Activated B cell treated with CpG ODN at 0.5 μM for 24 hours (primary cell): Measurements from ENCODE around the gene APOL6. TPM values are rescaled to one million over a fixed set of nuclear protein-coding genes. Genes with fewer than 3 reads are reported as not detected.

Experiments used
- ATAC-seq: fragments of 200-7000 bp; cut with Tn5 transposase; one replicate; pipeline ENCODE4 v1.10.0; 2021; ENCODE audit warnings: low read depth, mild to moderate bottlenecking, moderate library complexity
- CTCF ChIA-PET: fragments of 350-600 bp; sonication (Branson Sonifier 250); formaldehyde crosslinking; loops from one replicate; lab custom pipeline; 2021; ENCODE audit warnings: antibody characterized with exemption; lab: Charles Lee
- POLR2A ChIA-PET: fragments of 350-600 bp; sonication (Branson Sonifier 250); formaldehyde crosslinking; loops from one replicate; lab custom pipeline; 2021; ENCODE audit warnings: antibody characterized with exemption; lab: Charles Lee
- DNase-seq: peaks from one replicate; pipeline ENCODE4 v3.0.0; 2022
- H3K27ac Mint-ChIP-seq: one replicate; pipeline ENCODE4 v1.8.0; 2020; ENCODE audit warnings: mixed read lengths
- H3K27me3 Mint-ChIP-seq: one replicate; pipeline ENCODE4 v1.8.0; 2021; ENCODE audit warnings: mixed read lengths
- H3K36me3 Mint-ChIP-seq: one replicate; pipeline ENCODE4 v1.8.0; 2021; ENCODE audit warnings: low read depth, mixed read lengths
- H3K4me1 Mint-ChIP-seq: one replicate; pipeline ENCODE4 v1.8.0; 2021; ENCODE audit warnings: mixed read lengths
- H3K4me3 Mint-ChIP-seq: one replicate; pipeline ENCODE4 v1.8.0; 2020; ENCODE audit warnings: mild to moderate bottlenecking, mixed read lengths
- H3K9me3 Mint-ChIP-seq: one replicate; pipeline ENCODE4 v1.8.0; 2020; ENCODE audit warnings: mixed read lengths
- CTCF ChIP-seq: fragments of 200-600 bp; IDR thresholded peaks from one replicate; pipeline ENCODE4 v1.8.0; 2022; ENCODE audit warnings: antibody characterized with exemption, mild to moderate bottlenecking
- intact Hi-C: fragments of 100-400 bp; cut with micrococcal nuclease; formaldehyde crosslinking; loops from one replicate; pipeline ENCODE4 v1.15.1; 2024
- total RNA-seq: library from RNA; stranded (reverse); gene quantifications from 2 replicates; pipeline ENCODE4 v1.2.3, GENCODE V29; 2022

APOL6 gene
- total RNA-seq, 1 donor from 2014 or later, result 7.7 TPM

DNA sequence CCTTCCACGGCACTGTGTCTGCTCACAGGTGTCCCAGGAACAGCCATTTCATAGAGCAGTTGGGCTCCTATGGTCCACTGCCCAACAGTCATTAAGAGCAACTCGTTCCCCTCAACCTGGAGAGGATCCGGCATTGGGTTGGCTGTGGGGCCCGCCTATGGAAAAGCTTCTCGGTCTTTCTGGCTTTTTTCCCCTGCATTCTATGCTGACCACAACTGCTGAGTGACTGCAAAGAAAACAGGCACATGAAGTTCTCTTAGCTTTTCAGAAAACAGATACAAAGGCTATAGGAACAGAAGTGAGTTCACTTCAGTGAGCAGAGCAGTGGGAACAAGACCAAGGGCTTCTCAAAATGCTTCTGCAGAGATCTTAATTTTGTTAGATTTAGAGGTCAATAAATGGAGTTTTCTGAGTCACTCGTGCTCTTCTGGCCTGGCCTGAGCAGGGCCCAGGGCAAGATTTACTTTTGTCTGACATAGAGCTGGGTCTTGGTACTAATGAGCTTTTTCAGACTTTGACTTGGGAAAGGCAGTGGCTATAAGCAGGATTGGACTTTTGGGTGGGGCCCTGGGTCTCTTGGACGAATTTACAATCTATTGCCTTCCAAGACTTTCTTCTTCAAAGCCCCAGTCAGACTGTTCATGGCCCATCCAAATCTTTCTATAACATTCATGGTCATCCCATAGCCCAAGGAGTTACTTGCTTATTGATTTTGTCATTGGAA lies 55.8 kb downstream of the APOL6 start:
- ATAC-seq (no peak), DNase-seq (no peak)
- CTCF ChIA-PET, result no interaction called here
- intact Hi-C loops, result no loop called here
- H3K36me3 Mint-ChIP-seq, result no peaks in the 10 kb centered on the region
- H3K4me1 Mint-ChIP-seq, result no peaks in the 10 kb centered on the region
- no peak overlapping the region for H3K27ac Mint-ChIP-seq
- H3K4me3 Mint-ChIP-seq, result no peak overlapping the region
- H3K9me3 Mint-ChIP-seq, result no peaks in the 10 kb centered on the region
- no peak for TF ChIP-seq CTCF
- POLR2A ChIA-PET, result interaction anchor here (0.7 kb wide), 1 partner anchor 223 kb away, joined by 5 read pairs; no protein-coding TSS in a partner anchor
- H3K27me3 Mint-ChIP-seq, result peaks cover 7% of the 10 kb centered on the region

DNA sequence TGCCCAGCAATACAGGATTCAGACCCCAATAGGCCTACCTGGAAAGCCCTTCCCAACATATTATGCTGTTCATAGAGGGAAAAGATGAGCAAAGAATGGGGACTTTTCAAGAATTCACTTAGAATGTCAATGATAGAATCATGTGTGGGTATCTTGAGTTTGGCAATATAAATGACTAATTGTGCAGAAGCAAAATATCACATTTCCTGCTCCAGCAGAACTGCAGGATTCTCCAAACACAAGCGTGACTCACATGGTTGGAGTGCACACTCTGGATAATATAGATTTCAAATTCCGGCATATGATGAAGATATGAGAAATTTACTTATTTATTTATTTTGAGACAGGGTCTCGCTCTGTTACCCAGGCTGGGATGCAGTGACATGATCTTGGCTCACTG lies 56.9 kb downstream of the APOL6 start:
- Mint-ChIP-seq H3K4me1 (no peaks in the 10 kb centered on the region), H3K27ac (no peak overlapping the region), H3K9me3 (no peaks in the 10 kb centered on the region), H3K36me3 (no peaks in the 10 kb centered on the region), H3K4me3 (no peak overlapping the region), H3K27me3 (peaks cover 3% of the 10 kb centered on the region)
- no peak for DNase-seq
- intact Hi-C loops, result no loop called here
- ChIA-PET POLR2A (no interaction called here), CTCF (no interaction called here)
- no peak for TF ChIP-seq CTCF
- ATAC-seq, result no peak

- Mint-ChIP-seq H3K9me3 (peaks cover 5% of the 10 kb centered on the region), H3K27ac (no peak overlapping the region), H3K27me3 (peaks cover 5% of the 10 kb centered on the region), H3K36me3 (no peaks in the 10 kb centered on the region), H3K4me3 (no peak overlapping the region), H3K4me1 (no peaks in the 10 kb centered on the region)
- CTCF ChIA-PET, result no interaction called here
- POLR2A ChIA-PET, result no interaction called here
- DNase-seq, result no peak
- ATAC-seq, result no peak
- intact Hi-C loops, result no loop called here
- no peak for TF ChIP-seq CTCF
Measured at GRCh38 chr22:35708453-35708852, 60.2 kb downstream of the APOL6 start.

DNA sequence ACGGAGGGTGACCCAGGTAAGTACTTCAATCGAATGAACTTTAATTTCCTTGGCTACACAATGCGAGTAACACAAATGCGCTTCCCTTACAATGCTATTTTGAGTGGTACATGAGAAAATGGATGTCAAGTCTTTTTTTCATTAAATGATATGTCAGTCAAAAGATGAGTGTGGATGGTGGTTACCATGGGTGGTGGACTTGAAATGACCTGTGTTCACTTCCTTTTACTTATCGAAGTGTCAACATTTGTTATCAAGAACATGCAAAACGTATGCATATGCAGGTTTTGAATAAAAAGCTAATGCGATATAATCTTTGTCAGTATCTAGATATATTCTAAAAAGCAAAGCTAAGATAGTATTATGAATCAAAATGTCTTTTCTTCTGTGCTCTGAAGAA lies 60.7 kb downstream of the APOL6 start:
- DNase-seq, result no peak
- H3K27ac Mint-ChIP-seq, result no peak overlapping the region
- peaks cover 9% of the 10 kb centered on the region for H3K27me3 Mint-ChIP-seq
- TF ChIP-seq CTCF, result no peak
- no peaks in the 10 kb centered on the region for H3K4me1 Mint-ChIP-seq
- H3K9me3 Mint-ChIP-seq, result peaks cover 5% of the 10 kb centered on the region
- no peak overlapping the region for H3K4me3 Mint-ChIP-seq
- intact Hi-C loops, result no loop called here
- H3K36me3 Mint-ChIP-seq, result no peaks in the 10 kb centered on the region
- no peak for ATAC-seq
- ChIA-PET CTCF (no interaction called here), POLR2A (no interaction called here)

DNA sequence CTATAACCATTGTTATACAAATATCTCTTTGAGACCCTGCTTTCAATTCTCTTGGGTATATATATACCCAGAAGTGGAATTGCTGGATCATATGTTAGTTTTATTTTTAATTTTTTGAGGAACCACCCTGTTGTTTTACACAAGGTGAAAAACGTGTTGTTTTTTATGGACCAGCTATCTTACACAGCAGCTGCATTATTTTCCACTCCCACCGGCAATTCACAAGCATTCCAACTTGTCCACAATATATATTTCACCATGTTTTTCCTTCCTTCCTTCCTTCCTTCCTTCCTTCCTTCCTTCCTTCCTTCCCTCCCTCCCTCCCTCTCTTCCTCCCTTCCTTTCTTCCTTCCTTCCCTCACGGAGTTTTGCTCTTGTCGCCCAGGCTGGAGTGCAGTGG lies 63.1 kb downstream of the APOL6 start:
- intact Hi-C loops, result loop anchor here (10.0 kb wide), 1 partner anchor 413 kb away; no protein-coding TSS in a partner anchor
- DNase-seq (no peak), ATAC-seq (no peak)
- Mint-ChIP-seq H3K27ac (no peak overlapping the region), H3K4me1 (no peaks in the 10 kb centered on the region), H3K4me3 (no peak overlapping the region), H3K27me3 (peaks cover 20% of the 10 kb centered on the region), H3K36me3 (no peaks in the 10 kb centered on the region), H3K9me3 (peaks cover 5% of the 10 kb centered on the region)
- ChIA-PET CTCF (no interaction called here), POLR2A (no interaction called here)
- no peak for TF ChIP-seq CTCF
